Activated naive CD8-positive, alpha-beta T cell (primary cell): ENCODE results near the gene OGFOD3.
A peak's percentile ranks its signal among the peaks of the same experiment; 100 is the strongest.

Source experiments
- H3K27ac Mint-ChIP-seq: one replicate; pipeline ENCODE4 v1.8.0; 2021; ENCODE audit warnings: mixed read lengths
- H3K27me3 Mint-ChIP-seq: one replicate; pipeline ENCODE4 v1.8.0; 2021; ENCODE audit warnings: mixed read lengths
- H3K36me3 Mint-ChIP-seq: one replicate; pipeline ENCODE4 v1.8.0; 2021; ENCODE audit warnings: mixed read lengths
- H3K4me1 Mint-ChIP-seq: one replicate; pipeline ENCODE4 v1.8.0; 2021; ENCODE audit warnings: low read depth, mixed read lengths
- H3K4me3 Mint-ChIP-seq: one replicate; pipeline ENCODE4 v1.8.0; 2021; ENCODE audit warnings: mild to moderate bottlenecking, mixed read lengths
- H3K9me3 Mint-ChIP-seq: one replicate; pipeline ENCODE4 v1.8.0; 2021; ENCODE audit warnings: low read depth, mixed read lengths

Gene OGFOD3

DNA sequence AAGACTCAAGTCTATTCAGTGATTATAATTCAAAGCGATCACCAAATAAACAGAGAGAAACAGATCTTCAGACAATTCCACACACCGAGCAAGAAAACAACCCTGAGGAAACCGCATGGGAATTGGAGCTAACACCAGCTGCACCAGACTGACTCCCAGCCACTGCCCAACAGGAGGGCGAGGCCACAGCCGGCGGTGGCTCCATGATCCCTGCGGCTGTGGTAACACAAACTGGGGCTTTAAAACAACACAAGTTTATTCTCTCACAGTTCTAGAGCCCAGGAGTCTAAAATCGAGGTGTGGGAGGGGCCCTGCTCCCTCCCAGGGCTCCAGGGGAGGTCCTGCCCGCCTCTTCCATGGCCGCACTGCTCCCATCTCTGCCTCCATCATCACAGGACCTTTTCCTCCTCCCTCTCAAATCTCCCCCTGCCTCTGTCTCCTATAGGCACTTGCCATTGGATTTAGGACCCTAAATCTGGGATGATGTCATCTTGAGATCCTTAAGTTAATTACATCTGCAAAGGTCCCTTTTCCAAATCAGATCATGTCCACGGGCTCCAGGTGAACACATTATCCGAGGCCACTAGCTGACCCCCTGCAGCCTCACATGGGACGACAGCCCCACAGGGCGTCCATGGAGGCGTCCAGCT is 10.0 kb downstream of the OGFOD3 start:
- Mint-ChIP-seq H3K4me1 (peaks cover 4% of the 10 kb centered on the region), H3K27ac (no peak overlapping the region), H3K36me3 (peaks cover 2% of the 10 kb centered on the region), H3K4me3 (no peak overlapping the region), H3K9me3 (no peaks in the 10 kb centered on the region), H3K27me3 (no peaks in the 10 kb centered on the region)

DNA sequence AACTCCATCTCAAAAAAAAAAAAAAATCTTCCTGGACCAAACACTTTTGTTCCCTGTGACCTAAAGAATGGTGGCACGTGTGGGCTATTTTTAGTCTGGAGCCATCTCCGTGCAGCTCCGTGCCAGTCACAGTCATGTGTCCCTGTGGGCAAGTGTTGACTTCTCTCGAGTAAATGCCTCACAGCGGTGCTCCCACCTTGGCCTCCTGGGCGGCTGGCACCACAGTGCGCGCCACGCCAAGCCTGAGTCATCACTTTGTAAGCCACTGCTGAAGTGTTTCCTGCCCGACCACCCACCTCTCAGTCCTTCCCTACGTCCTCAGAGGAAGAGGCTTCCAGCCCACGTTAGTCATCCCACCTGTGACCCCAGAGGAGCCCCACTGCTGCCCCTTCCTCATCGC is 11.1 kb downstream of the OGFOD3 start:
- H3K27me3 Mint-ChIP-seq = no peaks in the 10 kb centered on the region
- H3K27ac Mint-ChIP-seq = no peak overlapping the region
- H3K36me3 Mint-ChIP-seq = peaks cover 7% of the 10 kb centered on the region
- peaks cover 4% of the 10 kb centered on the region for H3K4me1 Mint-ChIP-seq
- H3K4me3 Mint-ChIP-seq = no peak overlapping the region
- no peaks in the 10 kb centered on the region for H3K9me3 Mint-ChIP-seq

DNA sequence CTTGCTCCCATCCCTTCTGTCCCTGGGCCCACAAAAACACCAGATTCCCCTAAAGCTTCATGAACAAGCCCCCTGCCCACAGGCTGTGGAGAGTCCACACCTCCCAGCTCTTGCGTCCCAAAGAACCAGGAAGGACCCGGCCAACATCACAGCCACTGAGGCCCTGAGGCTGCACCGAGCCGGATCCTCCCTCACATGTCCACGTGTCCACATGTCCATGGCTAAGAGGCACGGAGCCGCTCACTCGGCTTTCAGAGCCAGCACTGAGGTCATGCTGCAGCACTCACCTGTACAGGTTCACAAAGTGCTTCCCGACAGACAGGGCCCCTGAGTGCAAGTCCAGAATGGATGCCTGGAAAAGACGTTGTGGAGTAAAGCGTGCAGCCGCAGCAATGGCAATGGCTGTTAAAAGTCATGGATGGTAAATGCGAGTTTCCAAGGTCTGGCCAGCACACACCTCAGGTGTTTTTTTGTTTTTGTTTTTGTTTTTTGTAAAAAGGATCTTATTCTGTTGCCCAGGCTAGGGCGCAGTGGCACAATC is 12.2 kb downstream of the OGFOD3 start:
- peaks cover 12% of the 10 kb centered on the region for H3K4me1 Mint-ChIP-seq
- H3K9me3 Mint-ChIP-seq = no peaks in the 10 kb centered on the region
- H3K27ac Mint-ChIP-seq = no peak overlapping the region
- no peaks in the 10 kb centered on the region for H3K27me3 Mint-ChIP-seq
- H3K36me3 Mint-ChIP-seq = peaks cover 7% of the 10 kb centered on the region
- H3K4me3 Mint-ChIP-seq = no peak overlapping the region

DNA sequence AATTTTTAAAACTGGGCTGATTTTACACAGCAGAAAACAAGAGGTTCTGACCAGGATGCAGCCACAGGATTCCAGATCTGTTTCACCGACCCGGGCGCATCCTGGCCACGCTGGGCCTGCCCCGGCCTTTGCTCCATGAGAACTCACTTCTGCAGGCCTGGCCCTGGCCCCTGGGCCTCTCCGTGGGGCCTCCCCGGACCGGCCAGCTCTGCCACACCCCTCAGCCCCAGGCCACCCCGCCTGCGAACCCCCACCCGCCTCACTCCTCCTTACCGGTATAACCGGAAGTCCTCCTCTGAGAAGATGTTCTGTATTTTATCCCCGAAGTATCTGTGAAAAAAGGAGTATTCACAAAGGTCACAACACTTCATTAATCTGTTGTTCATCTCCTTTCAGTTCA is 13.3 kb downstream of the OGFOD3 start:
- Mint-ChIP-seq H3K9me3 (no peaks in the 10 kb centered on the region), H3K27ac (no peak overlapping the region), H3K36me3 (peaks cover 9% of the 10 kb centered on the region), H3K27me3 (no peaks in the 10 kb centered on the region), H3K4me3 (no peak overlapping the region), H3K4me1 (peaks cover 20% of the 10 kb centered on the region)

DNA sequence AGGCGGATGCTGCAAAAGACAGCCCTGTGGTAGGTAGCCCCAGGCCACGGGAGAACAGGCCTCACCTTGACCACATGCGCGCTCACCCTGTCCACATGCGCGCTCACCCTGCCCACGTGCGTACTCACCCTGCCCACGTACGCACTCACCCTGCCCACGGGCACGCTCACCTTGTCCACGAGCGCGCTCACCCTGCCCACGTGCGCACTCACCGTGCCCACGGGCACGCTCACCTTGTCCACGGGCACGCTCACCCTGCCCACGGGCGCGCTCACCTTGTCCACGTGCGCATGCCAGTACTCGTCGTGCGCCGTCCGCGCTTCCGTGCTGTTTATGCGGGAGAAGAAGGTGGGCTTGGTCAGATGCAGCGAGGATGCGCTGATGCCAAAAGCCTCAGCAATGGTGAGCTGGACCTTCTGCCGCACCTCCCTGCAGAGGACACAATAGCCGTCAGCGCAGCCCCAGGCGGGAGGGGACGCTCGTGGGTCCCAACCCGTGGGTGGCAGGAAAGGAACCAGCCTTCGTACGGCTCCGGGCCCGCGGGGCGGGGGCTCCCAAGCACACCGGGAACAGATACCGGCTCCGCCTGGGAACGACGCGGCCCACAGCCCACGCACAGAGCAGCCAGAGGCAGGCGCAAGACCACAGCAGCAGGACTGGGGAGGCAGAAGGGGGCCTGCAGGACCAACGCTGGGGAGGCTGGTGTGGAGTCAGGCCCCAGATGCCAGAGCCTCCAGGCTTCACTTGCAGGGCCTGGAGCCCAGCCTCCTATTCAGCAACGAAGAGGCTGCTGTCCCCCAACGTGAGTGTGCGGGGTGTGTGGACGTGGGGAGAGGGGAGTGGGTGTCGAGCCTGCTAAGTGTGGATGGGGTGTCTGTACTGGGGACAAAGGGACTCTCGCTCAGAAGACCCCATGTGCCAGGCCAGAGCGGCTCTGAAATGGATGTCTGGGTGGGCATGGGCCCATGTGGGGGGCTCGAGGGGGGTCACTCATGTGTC is 14.4 kb downstream of the OGFOD3 start:
- H3K4me3 Mint-ChIP-seq = no peak overlapping the region
- H3K4me1 Mint-ChIP-seq = peaks cover 20% of the 10 kb centered on the region
- H3K9me3 Mint-ChIP-seq = no peaks in the 10 kb centered on the region
- no peaks in the 10 kb centered on the region for H3K27me3 Mint-ChIP-seq
- peaks cover 9% of the 10 kb centered on the region for H3K36me3 Mint-ChIP-seq
- H3K27ac Mint-ChIP-seq = no peak overlapping the region

DNA sequence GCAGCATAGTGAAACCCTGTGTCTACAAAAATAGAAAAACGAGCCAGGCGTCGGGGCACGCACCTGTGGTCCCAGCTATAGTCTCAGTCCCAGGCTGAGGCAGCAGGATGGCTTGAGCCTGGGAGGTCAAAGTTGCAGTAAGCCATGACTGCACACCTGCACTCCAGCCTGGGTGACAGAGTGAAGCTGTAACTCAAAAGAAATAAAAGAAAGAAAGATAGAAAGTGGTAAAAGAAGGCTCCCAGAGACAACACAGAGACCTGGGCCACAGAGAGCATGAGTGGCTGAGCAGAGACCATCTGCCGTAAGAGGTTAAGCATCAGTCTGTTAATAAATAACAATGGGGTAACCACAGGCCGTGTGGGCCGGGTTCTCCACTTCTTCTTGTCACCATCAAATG is 15.5 kb downstream of the OGFOD3 start:
- Mint-ChIP-seq H3K36me3 (peaks cover 9% of the 10 kb centered on the region), H3K4me3 (no peak overlapping the region), H3K4me1 (peaks cover 20% of the 10 kb centered on the region), H3K27me3 (no peaks in the 10 kb centered on the region), H3K9me3 (no peaks in the 10 kb centered on the region), H3K27ac (no peak overlapping the region)

DNA sequence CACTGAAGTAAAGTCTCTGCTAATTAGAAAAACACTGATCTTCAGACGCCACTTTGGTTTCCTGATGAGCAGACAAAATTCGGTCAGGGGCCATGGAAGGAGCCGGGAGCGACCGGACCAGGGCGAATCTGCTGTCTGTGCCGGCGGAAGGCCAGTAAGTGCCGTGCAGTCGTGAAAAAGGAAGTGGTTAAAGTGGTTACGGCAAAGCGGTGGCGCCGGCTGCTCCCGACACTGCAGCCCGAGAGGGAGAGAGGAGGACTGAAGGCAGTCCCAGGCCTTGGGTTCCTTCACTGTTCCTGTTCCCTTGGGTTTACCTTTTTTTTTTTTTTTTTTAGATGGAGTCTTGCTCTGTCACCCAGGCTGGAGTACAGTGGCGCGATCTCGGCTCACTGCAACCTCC is 17.6 kb downstream of the OGFOD3 start:
- H3K9me3 Mint-ChIP-seq = no peaks in the 10 kb centered on the region
- no peaks in the 10 kb centered on the region for H3K27me3 Mint-ChIP-seq
- peak overlapping the region; percentile 86 for H3K4me3 Mint-ChIP-seq
- peaks cover 7% of the 10 kb centered on the region for H3K36me3 Mint-ChIP-seq
- peak overlapping the region; percentile 76 for H3K27ac Mint-ChIP-seq
- peaks cover 15% of the 10 kb centered on the region for H3K4me1 Mint-ChIP-seq

DNA sequence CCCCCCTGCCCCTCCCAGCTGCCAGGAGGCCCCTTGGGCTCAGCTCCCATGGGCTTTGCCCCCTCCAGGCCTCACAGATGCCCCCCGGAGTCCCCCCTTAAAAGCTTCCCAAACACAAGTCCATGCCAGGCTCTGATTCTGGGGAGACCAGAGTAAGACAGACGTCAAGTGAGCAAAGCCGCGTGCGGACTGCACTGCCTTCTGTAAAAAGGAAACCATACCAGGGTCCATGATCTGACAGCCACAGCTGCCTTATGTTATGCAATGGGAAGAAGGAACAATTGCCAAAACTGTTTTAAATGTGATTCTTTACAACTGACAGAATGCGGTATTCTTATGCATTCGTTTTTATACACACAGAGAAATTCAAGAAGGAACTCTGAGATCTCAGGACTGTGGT is 18.2 kb downstream of the OGFOD3 start:
- Mint-ChIP-seq H3K9me3 (no peaks in the 10 kb centered on the region), H3K36me3 (peaks cover 7% of the 10 kb centered on the region), H3K4me1 (peaks cover 15% of the 10 kb centered on the region), H3K4me3 (no peak overlapping the region), H3K27me3 (no peaks in the 10 kb centered on the region), H3K27ac (no peak overlapping the region)

DNA sequence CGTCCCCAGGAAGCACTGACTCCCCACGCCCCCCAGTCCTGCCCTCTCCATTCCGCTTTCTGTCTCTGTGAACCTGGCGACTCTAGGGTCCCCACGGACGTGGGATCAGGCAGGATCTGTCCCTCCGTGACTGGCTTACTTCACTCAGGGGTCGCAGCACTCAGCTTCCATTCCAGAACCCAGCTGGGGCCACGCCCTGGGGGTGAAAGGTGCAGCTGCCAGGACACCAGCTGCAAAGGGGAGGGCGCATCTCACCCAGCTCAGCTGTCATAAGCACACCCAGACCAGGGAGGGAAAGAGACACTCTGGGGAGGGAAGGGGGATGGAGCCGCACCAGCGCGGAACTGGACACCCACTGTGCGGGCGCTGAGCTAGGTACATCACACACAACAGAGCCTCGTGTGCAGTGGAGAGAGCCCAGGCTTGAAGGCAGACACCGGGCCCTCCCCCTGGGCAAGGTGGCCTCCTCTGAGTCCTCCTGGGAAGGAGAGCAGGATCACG is 18.7 kb downstream of the OGFOD3 start:
- H3K36me3 Mint-ChIP-seq = peaks cover 7% of the 10 kb centered on the region
- H3K4me1 Mint-ChIP-seq = peaks cover 15% of the 10 kb centered on the region
- no peak overlapping the region for H3K4me3 Mint-ChIP-seq
- no peaks in the 10 kb centered on the region for H3K27me3 Mint-ChIP-seq
- no peak overlapping the region for H3K27ac Mint-ChIP-seq
- H3K9me3 Mint-ChIP-seq = no peaks in the 10 kb centered on the region

DNA sequence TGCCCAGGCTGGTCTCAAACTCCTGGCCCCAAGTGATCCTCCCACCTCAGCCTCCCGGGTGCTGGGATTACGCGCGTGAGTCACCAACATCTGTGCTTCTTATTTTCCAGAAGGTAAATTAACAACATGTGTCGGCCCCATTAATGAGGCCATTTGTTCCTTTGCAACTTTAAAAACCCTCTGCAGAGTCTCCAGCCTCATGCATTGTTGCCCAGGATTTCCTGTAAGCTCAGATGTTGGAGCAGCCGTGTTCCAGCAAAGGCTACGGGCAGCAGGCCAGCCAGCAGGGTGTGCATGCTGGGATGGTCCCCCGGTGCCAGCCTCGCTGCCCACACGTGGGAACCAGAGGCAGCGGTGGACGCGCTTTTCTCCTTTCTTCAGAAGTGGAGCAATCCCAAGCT is 19.3 kb downstream of the OGFOD3 start:
- H3K27ac Mint-ChIP-seq = no peak overlapping the region
- peaks cover 7% of the 10 kb centered on the region for H3K36me3 Mint-ChIP-seq
- H3K9me3 Mint-ChIP-seq = no peaks in the 10 kb centered on the region
- no peak overlapping the region for H3K4me3 Mint-ChIP-seq
- H3K4me1 Mint-ChIP-seq = peaks cover 15% of the 10 kb centered on the region
- no peaks in the 10 kb centered on the region for H3K27me3 Mint-ChIP-seq

DNA sequence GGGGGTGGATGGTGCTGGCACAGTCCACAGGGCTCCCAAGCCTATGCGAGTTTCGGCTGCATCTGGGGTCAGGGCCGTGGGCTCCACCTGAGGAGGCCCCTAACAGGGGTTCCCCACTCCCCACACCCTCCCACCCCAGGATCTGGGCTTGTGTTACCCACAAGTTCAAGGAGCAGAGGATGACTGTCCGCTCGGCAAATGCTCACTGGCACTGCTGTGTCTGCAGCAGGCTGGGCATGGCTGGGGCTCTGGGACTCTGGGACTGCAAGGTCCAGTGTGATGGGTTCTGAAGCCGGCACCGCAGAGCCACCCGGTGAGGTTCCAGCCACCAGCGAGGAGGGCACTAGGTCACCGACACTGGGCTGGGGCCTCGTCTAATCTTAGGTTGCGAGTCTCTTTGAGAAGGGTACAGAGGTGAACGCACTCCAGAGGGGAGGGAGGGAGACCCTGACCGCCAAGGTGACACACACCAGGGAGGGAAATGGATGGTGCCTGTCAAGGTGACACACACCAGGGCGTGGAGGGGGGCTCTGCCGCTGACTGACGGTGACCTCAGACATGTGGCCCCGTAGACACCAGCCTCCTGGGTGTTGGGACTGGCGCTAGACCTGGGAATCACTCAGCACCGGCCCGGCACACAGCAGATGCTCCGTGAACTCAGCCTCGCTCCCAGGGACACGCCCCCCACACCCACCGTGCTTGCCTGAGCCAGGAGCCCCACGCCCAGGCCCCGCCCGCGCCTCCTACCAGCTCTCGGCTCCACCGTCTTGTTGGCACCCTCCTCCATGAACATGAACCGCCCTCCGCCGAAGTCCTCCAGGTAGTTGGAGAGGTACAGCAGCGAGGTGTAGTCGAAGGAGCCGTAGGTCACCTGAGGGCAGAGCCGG is 20.7 kb downstream of the OGFOD3 start:
- no peak overlapping the region for H3K4me3 Mint-ChIP-seq
- peaks cover 15% of the 10 kb centered on the region for H3K4me1 Mint-ChIP-seq
- H3K9me3 Mint-ChIP-seq = no peaks in the 10 kb centered on the region
- H3K36me3 Mint-ChIP-seq = peaks cover 4% of the 10 kb centered on the region
- no peak overlapping the region for H3K27ac Mint-ChIP-seq
- H3K27me3 Mint-ChIP-seq = no peaks in the 10 kb centered on the region

DNA sequence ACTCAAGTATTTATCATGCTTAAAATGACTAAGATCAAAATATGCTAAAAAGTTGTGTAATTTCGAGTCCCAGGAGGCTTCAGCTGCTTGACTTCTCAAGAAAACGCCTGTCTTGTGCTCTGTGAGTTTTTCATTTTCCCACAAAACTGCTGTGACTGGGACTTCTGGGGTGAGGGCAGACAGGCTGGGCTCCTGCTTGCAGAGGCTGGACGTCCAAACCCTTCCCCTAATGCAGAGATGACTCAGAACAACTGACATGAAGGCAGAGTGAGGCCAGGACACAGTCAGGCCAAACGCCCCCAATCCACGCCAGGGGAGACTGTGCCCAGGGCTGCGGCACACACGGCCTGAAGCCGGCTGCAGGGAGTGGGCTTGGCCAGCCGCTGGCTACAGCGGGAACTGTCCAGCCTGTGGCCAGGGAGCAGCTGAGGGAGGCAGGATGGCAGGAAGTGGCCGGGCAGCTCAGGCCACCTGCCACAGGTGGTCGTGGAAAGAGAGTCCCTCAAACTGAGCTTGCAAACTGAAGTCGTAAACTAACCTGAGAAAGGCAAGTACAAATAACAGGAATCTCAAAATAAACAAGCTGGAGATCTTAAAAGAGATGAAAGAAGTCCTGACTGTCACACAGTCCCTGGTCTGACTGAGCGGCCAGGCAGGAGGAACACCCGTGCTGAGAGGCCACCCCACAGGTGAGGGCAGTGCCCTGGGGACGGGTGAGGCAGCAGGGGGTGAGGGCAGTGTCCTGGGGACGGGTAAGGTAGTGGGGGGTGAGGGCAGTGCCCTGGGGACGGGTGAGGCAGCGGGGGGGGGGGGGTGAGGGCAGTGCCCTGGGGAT is 21.6 kb downstream of the OGFOD3 start:
- Mint-ChIP-seq H3K27ac (no peak overlapping the region), H3K4me3 (no peak overlapping the region), H3K27me3 (no peaks in the 10 kb centered on the region), H3K36me3 (peaks cover 4% of the 10 kb centered on the region), H3K9me3 (no peaks in the 10 kb centered on the region), H3K4me1 (peaks cover 14% of the 10 kb centered on the region)

DNA sequence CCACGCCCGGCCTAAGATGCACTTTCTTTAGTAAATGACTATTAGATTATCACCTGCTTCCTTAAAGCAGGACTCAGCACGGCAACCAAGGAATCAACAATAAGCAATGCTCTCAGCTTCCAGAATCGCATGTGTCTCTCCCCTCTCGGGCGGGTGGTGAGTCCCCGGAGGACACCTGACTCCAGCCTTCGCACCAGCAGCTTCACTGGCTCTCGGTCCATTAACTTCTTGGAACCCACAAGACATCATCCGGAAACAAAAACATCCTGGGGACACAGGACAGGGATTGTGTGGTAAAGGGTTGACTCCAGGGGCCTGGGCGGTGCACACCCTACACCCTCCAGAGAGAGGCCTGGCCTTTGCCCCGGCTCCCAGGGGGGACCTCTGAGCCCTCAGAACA is 24.1 kb downstream of the OGFOD3 start:
- H3K27me3 Mint-ChIP-seq = no peaks in the 10 kb centered on the region
- no peak overlapping the region for H3K27ac Mint-ChIP-seq
- no peak overlapping the region for H3K4me3 Mint-ChIP-seq
- peaks cover 2% of the 10 kb centered on the region for H3K36me3 Mint-ChIP-seq
- H3K9me3 Mint-ChIP-seq = no peaks in the 10 kb centered on the region
- H3K4me1 Mint-ChIP-seq = no peaks in the 10 kb centered on the region

DNA sequence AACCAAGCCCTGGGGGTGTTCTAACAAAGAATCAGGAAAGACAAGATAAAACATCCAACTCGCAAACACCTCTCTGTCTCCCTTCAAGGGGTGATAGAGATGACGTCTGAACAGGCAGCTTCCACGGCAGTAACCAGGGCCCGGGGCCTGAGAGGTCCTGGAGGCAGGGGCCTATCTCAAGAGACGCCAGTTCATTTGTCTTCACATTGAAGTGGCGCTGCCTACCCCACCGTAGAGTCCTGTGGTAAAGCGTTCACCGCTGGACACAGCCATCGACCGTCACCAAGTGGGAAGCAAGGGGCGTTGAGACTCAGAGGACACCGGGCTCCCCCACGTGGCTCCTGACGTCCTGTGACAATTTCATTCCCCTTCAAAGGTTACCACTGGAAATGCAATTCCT is 25.4 kb downstream of the OGFOD3 start:
- Mint-ChIP-seq H3K4me1 (no peaks in the 10 kb centered on the region), H3K4me3 (no peak overlapping the region), H3K36me3 (peaks cover 2% of the 10 kb centered on the region), H3K9me3 (no peaks in the 10 kb centered on the region), H3K27ac (no peak overlapping the region), H3K27me3 (no peaks in the 10 kb centered on the region)
